MCF 10A (cell line): ENCODE results near the gene ST8SIA1. TPM values are rescaled to one million over a fixed set of nuclear protein-coding genes. Genes with fewer than 3 reads are reported as not detected.

Source experiments
- BruUV-seq: library from RNA; stranded (reverse); fragments of 400-500 nt; replicated peaks from 2 replicates; lab custom pipeline; 2021; lab: Mats Ljungman, UMichigan
- CTCF ChIA-PET: fragments of 300-600 bp; sonication (Branson Sonifier 250); formaldehyde crosslinking; extraction: SDS; loops from one replicate; lab custom pipeline; 2021; ENCODE audit warnings: antibody characterized with exemption, inconsistent platforms; lab: Yijun Ruan, JAX
- POLR2A ChIA-PET: fragments of 300-600, 350-650 bp; sonication (Branson Sonifier 250); formaldehyde crosslinking; extraction: SDS; loops from one replicate; lab custom pipeline; 2020; ENCODE audit warnings: antibody characterized with exemption, inconsistent platforms; lab: Yijun Ruan, JAX
- DNase-seq: peaks from one replicate; pipeline ENCODE4 v3.0.0-alpha.2; 2018; ENCODE audit not compliant: unreplicated experiment
- H3K27ac Mint-ChIP-seq: one replicate; pipeline ENCODE4 v1.8.0; 2022; ENCODE audit warnings: mild to moderate bottlenecking, low read depth, mixed read lengths; ENCODE audit not compliant: unreplicated experiment
- H3K27me3 Mint-ChIP-seq: one replicate; pipeline ENCODE4 v1.8.0; 2022; ENCODE audit warnings: mixed read lengths; ENCODE audit not compliant: insufficient read depth, unreplicated experiment
- H3K36me3 Mint-ChIP-seq: one replicate; pipeline ENCODE4 v1.8.0; 2022; ENCODE audit warnings: mild to moderate bottlenecking, moderate library complexity, mixed read lengths; ENCODE audit not compliant: insufficient read depth, unreplicated experiment
- H3K4me1 Mint-ChIP-seq: one replicate; pipeline ENCODE4 v1.8.0; 2022; ENCODE audit warnings: mixed read lengths; ENCODE audit not compliant: insufficient read depth, unreplicated experiment
- H3K4me3 Mint-ChIP-seq: one replicate; pipeline ENCODE4 v1.8.0; 2022; ENCODE audit warnings: mild to moderate bottlenecking, moderate library complexity, mixed read lengths; ENCODE audit not compliant: unreplicated experiment
- H3K9me3 Mint-ChIP-seq: one replicate; pipeline ENCODE4 v1.8.0; 2022; ENCODE audit warnings: mixed read lengths; ENCODE audit not compliant: unreplicated experiment
- CTCF ChIP-seq: fragments of 200-600 bp; IDR thresholded peaks from one replicate; pipeline ENCODE4 v1.8.0; 2022; ENCODE audit warnings: antibody characterized with exemption, mild to moderate bottlenecking; ENCODE audit not compliant: unreplicated experiment
- intact Hi-C: fragments of 100-400 bp; cut with micrococcal nuclease; formaldehyde crosslinking; loops from 2 replicates; pipeline ENCODE4 v1.14.1; 2022
- total RNA-seq: library from RNA; stranded (reverse); gene quantifications from 2 replicates; pipeline ENCODE4 v1.2.3, GENCODE V29; 2022

The ST8SIA1 gene
- total RNA-seq, 1 experiment from 2014 or later, result 3.8 TPM

GRCh38 chr12:22321638-22322037 is 12.9 kb downstream of the ST8SIA1 start:
- no peak for TF ChIP-seq CTCF
- H3K27me3 Mint-ChIP-seq, result no peaks in the 10 kb centered on the region
- POLR2A ChIA-PET, result interaction anchor here (0.9 kb wide), 1 partner anchor 9 kb away, joined by 3 read pairs; no protein-coding TSS in a partner anchor
- H3K4me1 Mint-ChIP-seq, result peaks cover 7% of the 10 kb centered on the region
- H3K27ac Mint-ChIP-seq, result no peak overlapping the region
- no TSS peak for BruUV-seq
- H3K4me3 Mint-ChIP-seq, result no peak overlapping the region
- no peaks in the 10 kb centered on the region for H3K9me3 Mint-ChIP-seq
- DNase-seq, result no peak
- intact Hi-C loops, result no loop called here
- CTCF ChIA-PET, result interaction anchor here (0.7 to 1.0 kb wide), 2 partner anchors 14 to 125 kb away, joined by 3 read pairs; no protein-coding TSS in a partner anchor
- H3K36me3 Mint-ChIP-seq, result no peaks in the 10 kb centered on the region

DNA sequence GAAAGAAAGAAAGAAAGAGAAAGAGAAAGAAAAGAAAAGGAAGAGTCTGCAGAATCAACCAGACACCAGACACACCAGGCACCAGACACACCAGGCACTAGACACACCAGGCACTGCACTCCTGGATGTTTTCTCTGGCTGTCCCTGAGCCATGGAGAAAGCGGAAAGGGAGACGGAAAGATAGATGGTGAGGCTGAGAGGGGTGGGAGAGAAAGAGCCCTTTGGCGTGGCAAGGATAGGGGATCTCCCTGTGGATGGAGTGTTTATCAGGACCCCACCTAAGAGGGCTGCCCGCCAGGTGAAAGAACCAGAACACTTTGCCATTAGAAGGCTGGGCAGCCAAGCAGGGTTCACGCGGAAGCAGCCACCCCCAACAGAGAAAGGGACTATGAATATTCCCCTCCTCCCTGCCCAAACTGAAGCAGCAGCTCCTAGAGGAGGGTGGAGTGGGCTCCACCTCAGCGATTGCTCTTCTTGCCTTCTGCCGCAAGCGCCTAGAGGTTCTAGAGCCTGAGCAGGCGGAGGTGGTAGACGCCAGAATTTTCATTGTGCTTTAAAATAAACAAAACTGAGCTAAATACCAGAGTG is 13.4 kb downstream of the ST8SIA1 start:
- POLR2A ChIA-PET, result no interaction called here
- TF ChIP-seq CTCF, result no peak
- no peaks in the 10 kb centered on the region for H3K36me3 Mint-ChIP-seq
- H3K27me3 Mint-ChIP-seq, result no peaks in the 10 kb centered on the region
- no peak overlapping the region for H3K27ac Mint-ChIP-seq
- no peak overlapping the region for H3K4me3 Mint-ChIP-seq
- DNase-seq, result no peak
- intact Hi-C loops, result no loop called here
- BruUV-seq, result no TSS peak
- no peaks in the 10 kb centered on the region for H3K9me3 Mint-ChIP-seq
- CTCF ChIA-PET, result interaction anchor here (0.7 to 1.0 kb wide), 2 partner anchors 14 to 125 kb away, joined by 3 read pairs; no protein-coding TSS in a partner anchor
- H3K4me1 Mint-ChIP-seq, result peaks cover 7% of the 10 kb centered on the region

DNA sequence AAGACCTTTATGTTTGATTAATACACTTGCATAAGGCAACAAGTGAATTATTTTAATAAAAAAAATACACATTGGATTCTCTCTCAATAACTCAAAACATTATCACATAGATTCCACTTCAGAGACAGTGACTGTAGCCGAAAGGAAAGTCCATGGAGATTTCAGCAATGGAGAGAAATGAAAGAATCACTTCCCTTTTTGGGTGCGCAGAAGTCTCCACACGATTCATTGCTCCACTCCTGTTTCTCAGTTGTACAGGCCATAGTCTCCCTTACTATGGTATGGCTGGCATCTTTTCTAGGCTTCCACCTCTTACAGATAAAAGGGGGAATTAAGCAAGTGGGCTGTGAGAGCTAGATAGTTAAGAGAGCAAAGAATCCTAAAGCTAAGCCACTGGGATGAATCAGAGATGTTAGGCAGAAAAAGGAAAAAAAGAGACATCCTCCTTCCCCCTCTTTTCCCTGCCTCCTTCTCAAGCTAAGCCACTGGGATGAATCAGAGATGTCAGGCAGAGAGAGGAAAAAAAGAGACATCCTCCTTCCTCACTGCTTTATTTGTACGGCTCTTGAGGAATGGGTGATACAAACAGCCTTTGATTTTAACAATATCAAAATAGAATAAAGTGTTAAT is 16.3 kb downstream of the ST8SIA1 start:
- CTCF ChIA-PET, result interaction anchor here (1.2 kb wide), 1 partner anchor 17 kb away, joined by 3 read pairs; no protein-coding TSS in a partner anchor
- H3K27ac Mint-ChIP-seq, result no peak overlapping the region
- BruUV-seq, result no TSS peak

More for the DNA sequence above, 16.3 kb downstream of the ST8SIA1 start:
- peak; percentile 7 for DNase-seq
- no peak for TF ChIP-seq CTCF
- POLR2A ChIA-PET, result no interaction called here
- no peak overlapping the region for H3K4me3 Mint-ChIP-seq
- H3K9me3 Mint-ChIP-seq, result no peaks in the 10 kb centered on the region
- peaks cover 7% of the 10 kb centered on the region for H3K4me1 Mint-ChIP-seq
- H3K27me3 Mint-ChIP-seq, result no peaks in the 10 kb centered on the region
- intact Hi-C loops, result no loop called here
- no peaks in the 10 kb centered on the region for H3K36me3 Mint-ChIP-seq
